ENCODE results near the gene BCL2L14. TPM values are rescaled to one million over a fixed set of nuclear protein-coding genes. Genes with fewer than 3 reads are reported as not detected.

BCL2L14 gene
- total and polyA plus RNA-seq, 9 of the 15 experiments (the other 6 are each of a cell fraction or from before 2014, with no cell fraction given), result not detected

GRCh38 chr12:12046401-12046800, 24.3 kb upstream of the BCL2L14 start:
- H3K9me1 ChIP-seq (ENCODE audit: control insufficient read depth, insufficient read depth, low read length), result no peaks in the 10 kb centered on the region
- no peaks in the 10 kb centered on the region for H3K79me2 ChIP-seq (ENCODE audit: control insufficient read depth, insufficient read depth, low read length)
- peaks cover 5 to 25% of the 10 kb centered on the region in 2 experiments; a peak in 3 of 5 replicates for H3K27me3 ChIP-seq (ENCODE audit: control insufficient read depth in 2 of 2, insufficient read depth in 2 of 2, low read length in 2 of 2)
- H3K4me1 ChIP-seq (replicated peaks in 1 of 2; ENCODE audit: control insufficient read depth in 2 of 2, insufficient read depth in 2 of 2, low read length in 2 of 2), result no peaks in the 10 kb centered on the region; a peak in 1 of 5 replicates
- no peak overlapping the region for H3K9ac ChIP-seq (ENCODE audit: insufficient read depth in 1 of 2, low read depth in 2 of 2, low read length in 2 of 2)
- ATAC-seq (no peak), FAIRE-seq (no peak), DNase-seq (ENCODE audit: extremely low read depth in 1 of 4, low spot score in 3 of 4) (no peak)
- WGBS (ENCODE audit: insufficient coverage, low coverage, missing lambda C conversion rate), result 21% methylated on average over 7 of the region's 7 CpGs
- TF ChIP-seq HMG20B (CRISPR knock-in tag; IDR thresholded peaks at IDR 0.05) (no peak), ARID4B (CRISPR knock-in tag; IDR thresholded peaks at IDR 0.05) (no peak), FOSL1 (tag; conservative IDR thresholded peaks at IDR 0.05) (no peak)
- in situ Hi-C loops (cut with MboI), result no loop called here
- CTCF ChIA-PET (ENCODE audit: low intra/inter-chr PET ratio), result no interaction called here
- H2AFZ ChIP-seq (ENCODE audit: low read depth, low read length), result no peak overlapping the region
- H3K27ac ChIP-seq (ENCODE audit: extremely low read depth, low read depth, low read length), result no peak overlapping the region
- H3K4me3 ChIP-seq, result no peak overlapping the region
- no peak overlapping the region for H3K4me2 ChIP-seq (ENCODE audit: insufficient read depth, low read length)
- no peaks in the 10 kb centered on the region for H3K9me3 ChIP-seq (replicated peaks; ENCODE audit: control insufficient read depth, insufficient read depth, low read depth, low read length)
- POLR2A ChIA-PET, result no interaction called here
- H3K36me3 ChIP-seq (ENCODE audit: control insufficient read depth, insufficient read depth, low read length), result no peaks in the 10 kb centered on the region
- BruUV-seq (replicated peaks), result no TSS peak
- H4K20me1 ChIP-seq (replicated peaks; ENCODE audit: control insufficient read depth, insufficient read depth, low read length), result no peaks in the 10 kb centered on the region
- intact Hi-C loops (cut with micrococcal nuclease), result no loop called here

All from K562 (cell line).